GM23338 (cell line): ENCODE measurements around the gene VAPA. TPM values are rescaled to one million over a fixed set of nuclear protein-coding genes. Genes with fewer than 3 reads are reported as not detected.
A peak's percentile ranks its signal among the peaks of the same experiment; 100 is the strongest.

Experiments
- ATAC-seq: fragments of 200-7000 bp; cut with Tn5 transposase; 3 replicates; pipeline ENCODE4 v1.9.1; 2020
- DNase-seq: peaks from one replicate; pipeline ENCODE4 v3.0.0-alpha.2; 2015; ENCODE audit warnings: low spot score
- H2AFZ ChIP-seq: fragments of 200-600 bp; sonication (generic); 2 replicates; pipeline ENCODE4 v1.8.0; 2016; ENCODE audit warnings: antibody characterized with exemption, mild to moderate bottlenecking, moderate library complexity
- H3F3A ChIP-seq: fragments of 200-600 bp; sonication (generic); replicated peaks from 2 replicates; pipeline ENCODE4 v1.8.0; 2017; ENCODE audit warnings: antibody characterized with exemption, mixed run types, low read depth
- H3K27ac ChIP-seq: fragments of 200-600 bp; sonication (generic); 2 replicates; pipeline ENCODE4 v1.6.1; 2016; ENCODE audit warnings: low read depth
- H3K27me3 ChIP-seq: fragments of 200-600 bp; sonication (generic); 2 replicates; pipeline ENCODE4 v1.8.0; 2016; ENCODE audit warnings: mild to moderate bottlenecking, mixed run types, moderate library complexity; ENCODE audit not compliant: insufficient read depth
- H3K36me3 ChIP-seq: fragments of 200-600 bp; sonication (generic); 2 replicates; pipeline ENCODE4 v1.8.0; 2016; ENCODE audit warnings: mild to moderate bottlenecking; ENCODE audit not compliant: insufficient read depth
- H3K4me1 ChIP-seq: fragments of 200-600 bp; sonication (generic); 2 replicates; pipeline ENCODE4 v1.8.0; 2016; ENCODE audit warnings: mild to moderate bottlenecking, moderate library complexity; ENCODE audit not compliant: insufficient read depth
- H3K4me2 ChIP-seq: fragments of 200-600 bp; sonication (generic); 2 replicates; pipeline ENCODE4 v1.7.1; 2017; ENCODE audit warnings: mixed run types
- H3K4me3 ChIP-seq: fragments of 200-600 bp; sonication (generic); 2 replicates; pipeline ENCODE4 v1.6.1; 2016; ENCODE audit warnings: mixed run types
- H3K79me2 ChIP-seq: fragments of 200-600 bp; sonication (generic); replicated peaks from 2 replicates; pipeline ENCODE4 v1.8.0; 2017; ENCODE audit warnings: mild to moderate bottlenecking; ENCODE audit not compliant: insufficient read depth
- H3K9me2 ChIP-seq: fragments of 200-600 bp; sonication (generic); 2 replicates; pipeline ENCODE4 v1.8.0; 2017; ENCODE audit not compliant: insufficient read depth
- H4K20me1 ChIP-seq: fragments of 200-600 bp; sonication (generic); replicated peaks from 2 replicates; pipeline ENCODE4 v1.8.0; 2017; ENCODE audit warnings: mild to moderate bottlenecking; ENCODE audit not compliant: insufficient read depth
- H3K27ac Mint-ChIP-seq: 2 replicates; pipeline ENCODE4 v1.8.0; 2020; ENCODE audit warnings: inconsistent platforms, mild to moderate bottlenecking, moderate library complexity, mixed read lengths
- H3K27me3 Mint-ChIP-seq: 3 replicates; pipeline ENCODE4 v1.8.0; 2022; ENCODE audit warnings: low read depth, mild to moderate bottlenecking, moderate library complexity, mixed read lengths, inconsistent platforms; ENCODE audit not compliant: insufficient read depth, poor library complexity
- H3K36me3 Mint-ChIP-seq: 3 replicates; pipeline ENCODE4 v1.8.0; 2021; ENCODE audit warnings: low read depth, mild to moderate bottlenecking, inconsistent platforms, moderate library complexity, mixed read lengths
- H3K4me1 Mint-ChIP-seq: 3 replicates; pipeline ENCODE4 v1.8.0; 2020; ENCODE audit warnings: mild to moderate bottlenecking, inconsistent platforms, mixed read lengths
- H3K4me3 Mint-ChIP-seq: 3 replicates; pipeline ENCODE4 v1.8.0; 2021; ENCODE audit warnings: moderate library complexity, mild to moderate bottlenecking, inconsistent platforms, mixed read lengths
- H3K9me3 Mint-ChIP-seq: 3 replicates; pipeline ENCODE4 v1.8.0; 2020; ENCODE audit warnings: moderate library complexity, mild to moderate bottlenecking, inconsistent platforms, mixed read lengths
- CREB1 ChIP-seq: fragments of 250-450 bp; sonication (Bioruptor Pico); IDR thresholded peaks from 2 replicates; pipeline ENCODE4 v1.5.0; 2020; ENCODE audit warnings: low read depth, mild to moderate bottlenecking, moderate library complexity
- CTCF ChIP-seq, 2 experiments: fragments of 200-600 bp in 1 of 2; sonication (generic) in 1 of 2; conservative IDR thresholded peaks; 2 replicates each; pipeline versions ENCODE4 v1.5.1 to v1.6.1; 2016 to 2017; ENCODE audit warnings: antibody characterized with exemption in 2 of 2, low read depth in 2 of 2, mild to moderate bottlenecking in 2 of 2, moderate library complexity in 1 of 2
- ETS1 ChIP-seq: IDR thresholded peaks from 2 replicates; pipeline ENCODE4 v1.6.1; 2016; ENCODE audit warnings: antibody characterized with exemption
- EZH2 ChIP-seq: fragments of 200-600 bp; sonication (generic); IDR thresholded peaks from one replicate; pipeline ENCODE4 v1.8.0; 2017; ENCODE audit warnings: antibody characterized with exemption, mild to moderate bottlenecking, low read depth; ENCODE audit not compliant: unreplicated experiment
- EZH2phosphoT487 ChIP-seq: fragments of 200-600 bp; sonication (generic); IDR thresholded peaks from one replicate; pipeline ENCODE4 v1.8.1; 2018; ENCODE audit warnings: antibody characterized with exemption; ENCODE audit not compliant: unreplicated experiment
- JUNB ChIP-seq: IDR thresholded peaks from one replicate; pipeline ENCODE4 v1.6.1; 2016; ENCODE audit warnings: antibody characterized with exemption; ENCODE audit not compliant: unreplicated experiment
- NANOG ChIP-seq: IDR thresholded peaks from 2 replicates; pipeline ENCODE4 v1.6.1; 2016; ENCODE audit warnings: antibody characterized with exemption, borderline replicate concordance
- POLR2AphosphoS5 ChIP-seq: IDR thresholded peaks from 2 replicates; pipeline ENCODE4 v1.6.1; 2016; ENCODE audit warnings: antibody characterized with exemption, low read depth
- REST ChIP-seq: IDR thresholded peaks from one replicate; pipeline ENCODE4 v1.6.1; 2018; ENCODE audit warnings: antibody characterized with exemption; ENCODE audit not compliant: unreplicated experiment
- STAT1 ChIP-seq: IDR thresholded peaks from one replicate; pipeline ENCODE4 v1.6.1; 2016; ENCODE audit warnings: antibody characterized with exemption; ENCODE audit not compliant: unreplicated experiment
- ZNF114 ChIP-seq: fragments of 250-450 bp; sonication (Bioruptor Pico); IDR thresholded peaks from 2 replicates; pipeline ENCODE4 v1.5.0; 2020; ENCODE audit warnings: mild to moderate bottlenecking, moderate library complexity
- ZNF331 ChIP-seq: fragments of 250-450 bp; sonication (Bioruptor Pico); IDR thresholded peaks from 2 replicates; pipeline ENCODE4 v1.5.0; 2020; ENCODE audit warnings: low read depth, mild to moderate bottlenecking, moderate library complexity
- ZNF462 ChIP-seq: fragments of 250-450 bp; sonication (Bioruptor Pico); IDR thresholded peaks from 2 replicates; pipeline ENCODE4 v1.5.0; 2020; ENCODE audit warnings: mild to moderate bottlenecking, moderate library complexity
- polyA plus RNA-seq: library from polyadenylated mRNA; unstranded; fragments of >200 nt; fragmentation: Nextera tagmentation; extraction: Ambion mirVana; gene quantifications from 2 replicates; pipeline ENCODE4 v1.2.1, GENCODE V29; 2016
- total RNA-seq: library from RNA; depleted of rRNA; stranded (reverse); fragments of >200 nt; shearing (Covaris generic); gene quantifications from 2 replicates; pipeline ENCODE4 v1.2.3, GENCODE V29; 2014

Gene VAPA
- total and polyA plus RNA-seq, 2 experiments from 2014 or later, result 162 to 178 TPM

GRCh38 chr18:9900699-9901098 lies 13.1 kb upstream of the VAPA start:
- H3K36me3 ChIP-seq, result no peaks in the 10 kb centered on the region
- H3K9me3 Mint-ChIP-seq, result no peaks in the 10 kb centered on the region
- H3K27me3 Mint-ChIP-seq, result no peaks in the 10 kb centered on the region
- H3K4me3 Mint-ChIP-seq, result no peak overlapping the region
- peak overlapping the region; percentile 48 for H2AFZ ChIP-seq
- no peak for TF ChIP-seq REST
- no peak for TF ChIP-seq STAT1
- no peak for TF ChIP-seq ZNF462 (CRISPR knock-in tag)
- no peak for TF ChIP-seq ZNF331 (CRISPR knock-in tag)
- TF ChIP-seq NANOG, result no peak
- no peak for TF ChIP-seq EZH2
- TF ChIP-seq POLR2AphosphoS5, result no peak
- no peak for TF ChIP-seq EZH2phosphoT487
- TF ChIP-seq JUNB, result no peak
- TF ChIP-seq ZNF114, result no peak
- TF ChIP-seq CTCF (conservative IDR thresholded peaks at IDR 0.05; ENCODE audit: low read depth in 2 of 2), result no peak
- no peak for TF ChIP-seq ETS1
- no peak for TF ChIP-seq CREB1 (CRISPR knock-in tag)
- no peak overlapping the region for H3K4me3 ChIP-seq
- peaks cover 14% of the 10 kb centered on the region for H3K4me1 ChIP-seq
- no peaks in the 10 kb centered on the region for H3F3A ChIP-seq
- H3K79me2 ChIP-seq, result no peaks in the 10 kb centered on the region
- peak overlapping the region; percentile 40; the same call in 1 of the 2 replicates for H3K4me2 ChIP-seq
- peaks cover 13% of the 10 kb centered on the region for H3K4me1 Mint-ChIP-seq
- no peaks in the 10 kb centered on the region for H4K20me1 ChIP-seq
- H3K36me3 Mint-ChIP-seq, result no peaks in the 10 kb centered on the region
- no peak for DNase-seq
- H3K27me3 ChIP-seq, result no peaks in the 10 kb centered on the region
- no peak overlapping the region for H3K27ac Mint-ChIP-seq
- no peaks in the 10 kb centered on the region for H3K9me2 ChIP-seq
- H3K27ac ChIP-seq, result no peak overlapping the region
- ATAC-seq, result no peak
